Stimulated activated CD8-positive, alpha-beta memory T cell treated with anti-CD3 and anti-CD28 coated beads, Interleukin-15, amount 100 ng/mL, for 4 hours (primary cell): ENCODE data around the gene PRKCE.

Experiments used
- DNase-seq, 2 donors: peaks; one replicate each; pipeline ENCODE4 v3.0.0-alpha.2; 2020; ENCODE audit warnings: low read depth in 2 of 2

The PRKCE gene

GRCh38 chr2:45651415-45652089 lies at the start of gene PRKCE:
Gene PRKCE, plus strand, starts transcription at chr2:45651675.
- DNase-seq: peak; percentile 6 to 11

- DNase-seq: no peak
Measured at GRCh38 chr2:45602624-45603023, 48.9 kb upstream of the PRKCE start.

- DNase-seq: no peak
Measured at GRCh38 chr2:45605116-45605515, 46.4 kb upstream of the PRKCE start.

- DNase-seq: no peak
Measured at GRCh38 chr2:45606796-45607195, 44.7 kb upstream of the PRKCE start.

- no peak for DNase-seq
Measured at GRCh38 chr2:45607701-45608100, 43.8 kb upstream of the PRKCE start.

- peak; percentile 5 to 11 for DNase-seq
Measured at GRCh38 chr2:45610281-45611019, 41.0 kb upstream of the PRKCE start.

- peak; percentile 78 to 80 for DNase-seq
Measured at GRCh38 chr2:45611020-45611859, 40.2 kb upstream of the PRKCE start, which contains the start of gene SRBD1. Gene SRBD1, minus strand, starts transcription at chr2:45611267. Its CDS starts 5,826 bp downstream, at chr2:45605441.

GRCh38 chr2:45612285-45612684 lies 39.2 kb upstream of the PRKCE start:
- DNase-seq: no peak

GRCh38 chr2:45612731-45613130 lies 38.7 kb upstream of the PRKCE start:
- DNase-seq: no peak

- DNase-seq: no peak
Measured at GRCh38 chr2:45614330-45614729, 37.1 kb upstream of the PRKCE start.

GRCh38 chr2:45614871-45615415 lies 36.5 kb upstream of the PRKCE start:
- no peak for DNase-seq

- no peak for DNase-seq
Measured at GRCh38 chr2:45616658-45617411, 34.6 kb upstream of the PRKCE start.

GRCh38 chr2:45617496-45617895 lies 34.0 kb upstream of the PRKCE start:
- DNase-seq: no peak

- no peak for DNase-seq
Measured at GRCh38 chr2:45622336-45623075, 29.0 kb upstream of the PRKCE start.

- no peak for DNase-seq
Measured at GRCh38 chr2:45623098-45623497, 28.4 kb upstream of the PRKCE start.

GRCh38 chr2:45625824-45626223 lies 25.7 kb upstream of the PRKCE start:
- DNase-seq: no peak

GRCh38 chr2:45626387-45627221 lies 24.9 kb upstream of the PRKCE start:
- no peak for DNase-seq

GRCh38 chr2:45627911-45628310 lies 23.6 kb upstream of the PRKCE start:
- no peak for DNase-seq

GRCh38 chr2:45629971-45630370 lies 21.5 kb upstream of the PRKCE start:
- DNase-seq: no peak

GRCh38 chr2:45631319-45631718 lies 20.2 kb upstream of the PRKCE start:
- DNase-seq: no peak
